Measurements from ENCODE around the gene CPNE5. TPM values are rescaled to one million over a fixed set of nuclear protein-coding genes. Genes with fewer than 3 reads are reported as not detected.

The CPNE5 gene
- not detected in 2 replicates for total RNA-seq (2022)
- Bru-seq, nascent RNA: percentile 13 among the genes with signal in this experiment
- percentile 12 among the genes with signal in this experiment for BruChase-seq, experiment 1, labeled RNA remaining after a 2-hour chase
- percentile 7 among the genes with signal in this experiment for BruChase-seq, experiment 2, labeled RNA remaining after a 6-hour chase
- long read RNA-seq: 0 reads

DNA sequence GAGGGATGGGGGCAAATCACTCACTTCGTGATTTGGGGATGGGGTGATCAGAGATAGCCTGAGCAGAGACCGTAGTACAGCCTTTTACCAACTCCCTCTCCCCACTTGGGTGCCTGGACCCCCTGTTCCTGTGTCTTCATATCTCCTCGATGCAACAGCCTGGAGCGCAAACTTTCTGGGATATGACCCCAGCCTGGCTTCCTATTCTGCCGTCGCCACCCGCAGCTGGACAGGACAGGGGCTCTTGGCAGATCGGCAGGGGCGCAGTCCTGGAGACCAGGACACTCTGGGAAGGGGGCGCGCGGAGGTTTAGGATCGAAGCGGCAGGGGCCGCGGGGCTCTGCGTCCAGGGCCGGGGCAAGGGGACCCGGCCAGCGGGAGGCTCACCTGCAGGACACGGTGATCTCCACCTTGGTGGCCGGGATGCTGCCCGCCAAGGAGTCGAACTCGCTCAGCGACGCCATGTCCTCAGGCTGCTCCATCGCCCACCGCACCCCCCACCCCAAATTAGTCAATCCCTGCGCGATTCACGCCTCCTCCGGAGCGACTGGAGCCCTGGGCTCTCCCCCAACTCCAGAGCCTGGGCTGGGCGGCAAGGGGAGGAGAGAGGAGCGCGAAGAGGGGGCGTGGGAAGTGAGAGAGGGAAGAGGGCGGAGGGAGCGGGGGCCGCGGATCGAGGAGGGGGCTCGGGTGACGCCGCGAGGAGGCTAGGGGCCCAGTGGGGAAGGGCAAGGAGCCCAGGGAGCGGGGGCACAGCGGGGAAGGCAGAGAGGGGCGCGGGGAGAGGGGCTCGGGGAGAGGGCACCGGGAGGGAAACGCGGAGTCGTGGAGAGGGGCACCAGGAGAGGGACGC is at the start of gene CPNE5:
TSS of gene CPNE5 (minus strand) at position 549 of the 853 bp plus-strand sequence. CDS start at position 482, 67 bp downstream.
- CTCF ChIA-PET: no interaction called here
- BruUV-seq (replicated peaks): no TSS peak
- H3K9me3 ChIP-seq: no peaks in the 10 kb centered on the region
- H3K27ac Mint-ChIP-seq (ENCODE audit: unreplicated experiment): no peak within 1 kb of the TSS
- H3K4me3 ChIP-seq (ENCODE audit: low read depth, low read length): peak within 1 kb of the TSS; percentile 54
- TF ChIP-seq, protein P1, sequence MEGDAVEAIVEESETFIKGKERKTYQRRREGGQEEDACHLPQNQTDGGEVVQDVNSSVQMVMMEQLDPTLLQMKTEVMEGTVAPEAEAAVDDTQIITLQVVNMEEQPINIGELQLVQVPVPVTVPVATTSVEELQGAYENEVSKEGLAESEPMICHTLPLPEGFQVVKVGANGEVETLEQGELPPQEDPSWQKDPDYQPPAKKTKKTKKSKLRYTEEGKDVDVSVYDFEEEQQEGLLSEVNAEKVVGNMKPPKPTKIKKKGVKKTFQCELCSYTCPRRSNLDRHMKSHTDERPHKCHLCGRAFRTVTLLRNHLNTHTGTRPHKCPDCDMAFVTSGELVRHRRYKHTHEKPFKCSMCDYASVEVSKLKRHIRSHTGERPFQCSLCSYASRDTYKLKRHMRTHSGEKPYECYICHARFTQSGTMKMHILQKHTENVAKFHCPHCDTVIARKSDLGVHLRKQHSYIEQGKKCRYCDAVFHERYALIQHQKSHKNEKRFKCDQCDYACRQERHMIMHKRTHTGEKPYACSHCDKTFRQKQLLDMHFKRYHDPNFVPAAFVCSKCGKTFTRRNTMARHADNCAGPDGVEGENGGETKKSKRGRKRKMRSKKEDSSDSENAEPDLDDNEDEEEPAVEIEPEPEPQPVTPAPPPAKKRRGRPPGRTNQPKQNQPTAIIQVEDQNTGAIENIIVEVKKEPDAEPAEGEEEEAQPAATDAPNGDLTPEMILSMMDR (IDR thresholded peaks at IDR 0.05; ENCODE audit: insufficient read depth in 1 of 2, low read depth in 1 of 2, low read length in 1 of 2, severe bottlenecking in 1 of 2, unreplicated experiment in 1 of 2): no peak
- H3K4me3 Mint-ChIP-seq (ENCODE audit: unreplicated experiment): peak within 1 kb of the TSS; percentile 68
- peaks cover 6% of the 10 kb centered on the region; the same call in 1 of the 2 replicates for H3K4me1 ChIP-seq
- no peak for DNase-seq
- H3K36me3 Mint-ChIP-seq (ENCODE audit: insufficient read depth, unreplicated experiment): no peaks in the 10 kb centered on the region
- POLR2A ChIA-PET: no interaction called here
- no peaks in the 10 kb centered on the region for H3K4me1 Mint-ChIP-seq (ENCODE audit: low read depth, unreplicated experiment)
- intact Hi-C loops (cut with micrococcal nuclease; ENCODE audit: unreplicated experiment): no loop called here
- peaks cover 1% of the 10 kb centered on the region; the same call in 1 of the 2 replicates for H3K27me3 ChIP-seq (replicated peaks; ENCODE audit: control insufficient read depth, insufficient read depth, low read length)
- no peaks in the 10 kb centered on the region for H3K36me3 ChIP-seq (ENCODE audit: control insufficient read depth, insufficient read depth, low read length)
- H3K9me3 Mint-ChIP-seq (ENCODE audit: unreplicated experiment): no peaks in the 10 kb centered on the region
- peaks cover 3% of the 10 kb centered on the region for H3K27me3 Mint-ChIP-seq (ENCODE audit: insufficient read depth, unreplicated experiment)

DNA sequence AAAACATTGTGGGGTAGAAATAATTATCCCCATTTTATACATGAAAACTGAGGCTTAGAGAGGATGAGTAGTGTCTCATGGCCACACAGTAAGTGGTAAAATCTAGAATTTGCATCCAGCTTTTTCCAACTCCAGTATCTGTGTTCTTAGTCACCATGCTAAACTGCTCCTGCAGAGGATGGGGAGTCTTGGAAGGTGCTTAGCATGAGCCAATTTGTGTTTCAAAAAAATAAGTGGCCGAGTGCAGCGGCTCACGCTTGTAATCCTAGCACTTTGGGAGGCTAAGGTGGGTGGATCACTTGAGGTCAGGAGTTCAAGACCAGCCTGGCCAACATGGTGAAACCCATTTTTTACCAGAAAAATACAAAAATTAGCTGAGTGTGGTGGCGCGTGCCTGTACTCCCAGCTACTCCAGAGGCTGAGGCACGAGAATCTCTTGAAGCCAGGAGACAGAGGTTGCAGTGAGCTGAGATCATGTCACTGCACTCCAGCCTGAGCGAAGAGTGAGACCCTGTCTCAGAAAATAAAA is 48.9 kb upstream of the CPNE5 start:
- H3K36me3 ChIP-seq (ENCODE audit: control insufficient read depth, insufficient read depth, low read length): no peaks in the 10 kb centered on the region
- H3K27me3 ChIP-seq (replicated peaks; ENCODE audit: control insufficient read depth, insufficient read depth, low read length): no peaks in the 10 kb centered on the region
- TF ChIP-seq, protein P1 (IDR thresholded peaks at IDR 0.05; ENCODE audit: insufficient read depth in 1 of 2, low read depth in 1 of 2, low read length in 1 of 2, severe bottlenecking in 1 of 2, unreplicated experiment in 1 of 2): no peak
- Mint-ChIP-seq H3K36me3 (ENCODE audit: insufficient read depth, unreplicated experiment) (no peaks in the 10 kb centered on the region), H3K4me1 (ENCODE audit: low read depth, unreplicated experiment) (peaks cover 16% of the 10 kb centered on the region), H3K9me3 (ENCODE audit: unreplicated experiment) (no peaks in the 10 kb centered on the region), H3K27ac (ENCODE audit: unreplicated experiment) (no peak overlapping the region), H3K4me3 (ENCODE audit: unreplicated experiment) (no peak overlapping the region), H3K27me3 (ENCODE audit: insufficient read depth, unreplicated experiment) (no peaks in the 10 kb centered on the region)
- BruUV-seq (replicated peaks): no TSS peak
- no peak for DNase-seq
- H3K4me3 ChIP-seq (ENCODE audit: low read depth, low read length): no peak overlapping the region
- H3K4me1 ChIP-seq: peaks cover 4% of the 10 kb centered on the region; the same call in 1 of the 2 replicates
- CTCF ChIA-PET: no interaction called here
- POLR2A ChIA-PET: no interaction called here
- intact Hi-C loops (cut with micrococcal nuclease; ENCODE audit: unreplicated experiment): no loop called here
- H3K9me3 ChIP-seq: no peaks in the 10 kb centered on the region

DNA sequence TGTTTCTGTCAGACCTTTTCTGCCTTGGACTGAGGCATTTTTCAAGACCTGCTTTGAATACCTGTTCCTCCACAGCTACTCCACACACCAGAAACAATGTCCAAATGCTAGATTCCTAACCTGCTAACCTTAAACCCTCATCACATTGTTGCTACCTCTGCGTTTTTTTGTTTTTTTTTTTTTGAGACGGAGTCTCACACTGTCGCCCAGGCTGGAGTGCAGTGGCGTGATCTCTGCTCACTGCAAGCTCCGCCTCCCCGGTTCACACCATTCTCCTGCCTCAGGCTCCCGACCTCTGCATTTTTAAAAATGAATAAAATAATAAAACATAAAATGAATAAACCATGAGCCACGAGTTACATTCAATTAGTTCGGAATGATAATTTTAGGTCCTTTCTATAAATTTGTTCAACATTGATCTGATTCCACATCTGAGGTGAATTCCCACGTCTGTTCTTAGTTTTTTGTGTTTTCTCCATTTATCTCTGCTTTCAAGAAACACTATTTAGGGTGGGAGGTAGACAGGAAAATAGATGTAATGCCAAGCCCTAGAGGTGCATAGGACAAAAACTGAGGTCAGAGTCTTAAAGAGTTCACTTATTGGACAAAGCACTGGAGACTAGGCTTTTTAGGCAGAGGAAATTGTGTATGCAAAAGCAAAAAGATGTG is 47.8 kb upstream of the CPNE5 start:
- no peaks in the 10 kb centered on the region for H3K36me3 Mint-ChIP-seq (ENCODE audit: insufficient read depth, unreplicated experiment)
- H3K9me3 Mint-ChIP-seq (ENCODE audit: unreplicated experiment): no peaks in the 10 kb centered on the region
- H3K4me1 Mint-ChIP-seq (ENCODE audit: low read depth, unreplicated experiment): peaks cover 16% of the 10 kb centered on the region
- CTCF ChIA-PET: interaction anchor here (2.3 kb wide), 1 partner anchor 12 kb away, joined by 31 read pairs; the partner anchor contains the start of gene PPIL1
- TF ChIP-seq, protein P1 (IDR thresholded peaks at IDR 0.05; ENCODE audit: insufficient read depth in 1 of 2, low read depth in 1 of 2, low read length in 1 of 2, severe bottlenecking in 1 of 2, unreplicated experiment in 1 of 2): no peak
- no peak for DNase-seq
- H3K4me3 Mint-ChIP-seq (ENCODE audit: unreplicated experiment): peak overlapping the region; percentile 83
- no peaks in the 10 kb centered on the region for H3K27me3 Mint-ChIP-seq (ENCODE audit: insufficient read depth, unreplicated experiment)
- Histone ChIP-seq H3K36me3 (ENCODE audit: control insufficient read depth, insufficient read depth, low read length) (no peaks in the 10 kb centered on the region), H3K27me3 (replicated peaks; ENCODE audit: control insufficient read depth, insufficient read depth, low read length) (no peaks in the 10 kb centered on the region), H3K4me1 (peaks cover 4% of the 10 kb centered on the region; the same call in 1 of the 2 replicates), H3K4me3 (ENCODE audit: low read depth, low read length) (peak overlapping the region; percentile 80), H3K9me3 (no peaks in the 10 kb centered on the region)
- H3K27ac Mint-ChIP-seq (ENCODE audit: unreplicated experiment): peak overlapping the region; percentile 30
- intact Hi-C loops (cut with micrococcal nuclease; ENCODE audit: unreplicated experiment): no loop called here
- POLR2A ChIA-PET: no interaction called here
- BruUV-seq (replicated peaks): no TSS peak
